GM12875 (cell line): ENCODE measurements around the gene FSTL4.

ENCODE experiments used
- H3K4me3 ChIP-seq: one replicate; pipeline ENCODE4 v1.5.1; 2011; ENCODE audit warnings: low read depth, low read length, control low read depth
- CTCF ChIP-seq: IDR thresholded peaks from 2 replicates; pipeline ENCODE4 v1.5.1; 2011; ENCODE audit warnings: low read depth, mild to moderate bottlenecking, control low read depth, inconsistent platforms, low read length, moderate library complexity, borderline replicate concordance; ENCODE audit not compliant: insufficient read depth

The FSTL4 gene

GRCh38 chr5:133386662-133387061 lies 225.7 kb downstream of the FSTL4 start:
- TF ChIP-seq CTCF, result no peak
- no peak overlapping the region for H3K4me3 ChIP-seq

- TF ChIP-seq CTCF, result no peak
- no peak overlapping the region for H3K4me3 ChIP-seq
Observed at GRCh38 chr5:133385346-133385745, 227.0 kb downstream of the FSTL4 start.

- no peak for TF ChIP-seq CTCF
- no peak overlapping the region for H3K4me3 ChIP-seq
Observed at GRCh38 chr5:133384903-133385302, 227.4 kb downstream of the FSTL4 start.

- H3K4me3 ChIP-seq, result no peak overlapping the region
- TF ChIP-seq CTCF, result no peak
Observed at GRCh38 chr5:133384120-133384855, 228.1 kb downstream of the FSTL4 start.

GRCh38 chr5:133383580-133383939 lies 228.8 kb downstream of the FSTL4 start:
- TF ChIP-seq CTCF, result no peak
- no peak overlapping the region for H3K4me3 ChIP-seq

- no peak overlapping the region for H3K4me3 ChIP-seq
Observed at GRCh38 chr5:133382661-133383579, 229.4 kb downstream of the FSTL4 start.

More at GRCh38 chr5:133382661-133383579, 229.4 kb downstream of the FSTL4 start:
- TF ChIP-seq CTCF, result no peak
